ENCODE measurements around the gene EOLA1. TPM values are rescaled to one million over a fixed set of nuclear protein-coding genes. Genes with fewer than 3 reads are reported as not detected.
A peak's percentile ranks its signal among the peaks of the same experiment; 100 is the strongest.
"Not testable (repeated sequence)": the region's sequence is repeated elsewhere in the genome, so short reads cannot be mapped to it uniquely, and the experiment has no call there.

Gene EOLA1
- total RNA-seq, 2 donors from 2014 or later, result 11.9 to 18.0 TPM

DNA sequence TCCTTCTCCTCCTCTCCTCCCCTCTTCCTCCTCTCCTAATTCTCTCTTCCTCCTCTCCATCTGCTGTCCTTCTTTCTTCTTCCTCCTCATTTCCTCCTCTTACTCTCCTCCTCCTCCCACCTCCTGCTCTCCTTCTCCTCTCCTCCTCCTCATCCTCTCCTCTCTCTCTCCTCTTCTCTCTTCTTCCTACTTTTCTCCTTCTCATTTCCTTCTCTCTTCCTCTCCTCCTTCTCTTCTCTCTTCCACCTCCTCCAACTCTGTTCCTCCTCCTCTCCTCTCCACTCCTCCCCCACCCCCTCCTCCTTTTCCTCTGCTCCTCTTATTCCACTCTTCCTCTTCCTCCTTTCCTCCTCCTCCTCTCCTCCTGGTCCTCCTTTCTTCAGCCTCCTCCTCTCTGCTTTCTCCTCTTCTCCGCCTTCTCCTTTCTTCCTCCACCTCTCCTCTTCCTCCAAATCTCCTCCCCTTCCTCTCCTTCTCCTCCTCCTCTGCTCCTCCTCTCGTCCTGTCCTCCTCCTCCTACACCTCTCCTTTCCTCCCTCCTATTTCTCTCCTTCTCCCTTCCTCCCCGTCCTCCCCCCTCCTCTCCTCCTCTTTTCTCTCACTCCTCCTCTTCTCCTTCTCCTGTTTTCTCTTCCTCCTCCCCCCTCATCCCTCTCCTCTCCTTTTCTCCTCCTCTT, 5.7 kb upstream of the EOLA1 start:
- not testable (repeated sequence) for H3K4me1 Mint-ChIP-seq; H3K36me3 Mint-ChIP-seq (ENCODE audit: low read depth); H3K4me3 Mint-ChIP-seq; H3K27me3 ChIP-seq (ENCODE audit: control insufficient read depth, insufficient read depth, low read length, poor library complexity, severe bottlenecking); H3K4me3 ChIP-seq (ENCODE audit: low read length); H3K36me3 ChIP-seq (ENCODE audit: control insufficient read depth, insufficient read depth, low read length); H3K9ac ChIP-seq (ENCODE audit: extremely low read depth, low read length, poor library complexity, severe bottlenecking); H3K27ac ChIP-seq (ENCODE audit: low read depth, low read length); H3K4me1 ChIP-seq (ENCODE audit: control insufficient read depth, insufficient read depth, low read length); H3K9me3 ChIP-seq (ENCODE audit: control insufficient read depth, low read length); H3K27me3 Mint-ChIP-seq (ENCODE audit: insufficient read depth); H3K27ac Mint-ChIP-seq; DNase-seq
- H3K9me3 Mint-ChIP-seq, result peaks cover 35% of the 10 kb centered on the region
- 80 to 83% methylated on average over 2 to 3 of the region's 3 CpGs for WGBS, 2 experiments (ENCODE audit: insufficient coverage in 1 of 2, insufficient read length in 1 of 2)

DNA sequence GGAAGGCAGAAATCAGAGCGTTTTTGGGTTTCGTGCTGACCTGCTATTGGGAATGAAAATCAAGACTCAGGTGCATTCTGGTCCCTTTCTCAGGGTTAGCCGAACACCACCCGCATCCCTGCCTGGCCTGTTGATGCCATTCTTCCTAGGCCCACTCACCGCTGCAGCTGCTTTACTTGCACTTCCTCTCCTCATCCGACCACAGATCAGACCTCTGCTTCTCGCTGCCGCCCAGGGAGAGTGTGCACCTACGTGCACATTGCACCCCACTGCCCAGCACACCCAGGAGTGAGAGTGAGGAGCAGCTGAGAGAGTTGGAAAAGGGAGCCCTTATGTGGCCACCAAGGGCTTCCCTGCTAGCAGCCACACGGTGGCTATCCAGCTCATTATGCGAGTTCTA, 3.3 kb upstream of the EOLA1 start:
- H3K9me3 ChIP-seq (ENCODE audit: control insufficient read depth, low read length); H3K36me3 ChIP-seq (ENCODE audit: control insufficient read depth, insufficient read depth, low read length); H3K9ac ChIP-seq (ENCODE audit: extremely low read depth, low read length, poor library complexity, severe bottlenecking); H3K27me3 Mint-ChIP-seq (ENCODE audit: insufficient read depth); H3K4me1 ChIP-seq (ENCODE audit: control insufficient read depth, insufficient read depth, low read length); H3K4me3 ChIP-seq (ENCODE audit: low read length); H3K4me1 Mint-ChIP-seq; DNase-seq; H3K27me3 ChIP-seq (ENCODE audit: control insufficient read depth, insufficient read depth, low read length, poor library complexity, severe bottlenecking); H3K27ac Mint-ChIP-seq; H3K4me3 Mint-ChIP-seq; H3K36me3 Mint-ChIP-seq (ENCODE audit: low read depth); H3K27ac ChIP-seq (ENCODE audit: low read depth, low read length): not testable (repeated sequence)
- 100% methylated on average over 2 of the region's 11 CpGs; no CpG with 5 or more reads in 1 of the 2 experiments for WGBS, 2 experiments (ENCODE audit: insufficient coverage in 1 of 2, insufficient read length in 1 of 2)
- H3K9me3 Mint-ChIP-seq, result peaks cover 30% of the 10 kb centered on the region

DNA sequence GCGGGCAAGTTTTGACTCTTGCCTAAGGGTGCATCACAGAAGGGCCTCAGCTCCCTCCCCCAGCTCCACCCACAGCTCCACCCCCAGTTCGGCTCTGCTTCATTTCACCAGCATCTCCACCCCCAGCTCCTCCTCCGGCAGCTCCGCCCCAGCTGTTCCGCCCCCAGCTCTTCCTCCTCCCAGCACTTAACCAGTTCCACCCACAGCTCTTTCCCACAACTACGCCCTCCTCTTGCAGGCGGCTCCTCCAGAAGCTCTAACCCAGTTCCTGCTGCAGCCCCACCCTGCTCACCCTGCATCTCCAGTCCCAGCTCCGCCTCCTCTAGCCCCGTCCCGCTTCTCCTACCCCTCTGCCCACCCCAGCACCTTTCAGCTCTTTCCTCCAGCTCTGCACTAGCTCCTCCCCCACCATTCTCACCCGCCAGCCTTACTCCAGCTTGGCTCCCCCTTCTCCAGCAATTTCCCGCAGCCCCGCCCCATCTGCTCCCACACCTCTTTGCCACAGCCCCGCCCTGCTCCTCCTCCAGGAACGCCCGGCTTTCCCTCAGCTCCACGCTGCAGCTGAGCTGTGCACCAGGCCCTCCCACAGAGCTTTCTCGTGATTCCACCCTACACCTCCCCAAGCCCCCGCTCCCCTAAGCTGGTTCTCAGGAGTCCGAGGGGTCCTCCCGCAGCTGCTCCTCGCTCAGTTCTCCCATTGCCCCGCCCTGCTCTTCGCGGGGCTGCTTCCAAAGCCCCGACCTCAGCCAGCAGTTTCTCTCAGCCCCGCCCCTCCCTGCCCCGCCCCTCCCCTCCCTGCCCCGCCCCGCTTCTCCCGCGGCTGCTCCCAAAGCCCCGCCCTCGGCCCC, 1.3 kb upstream of the EOLA1 start:
- Mint-ChIP-seq H3K27ac (peak overlapping the region; percentile 92), H3K36me3 (ENCODE audit: low read depth) (no peaks in the 10 kb centered on the region), H3K27me3 (ENCODE audit: insufficient read depth) (no peaks in the 10 kb centered on the region), H3K9me3 (peaks cover 25% of the 10 kb centered on the region), H3K4me1 (peaks cover 2% of the 10 kb centered on the region), H3K4me3 (peak overlapping the region; percentile 81)
- H3K36me3 ChIP-seq (ENCODE audit: control insufficient read depth, insufficient read depth, low read length), result no peaks in the 10 kb centered on the region
- 0% methylated on average over 19 of the region's 34 CpGs; no CpG with 5 or more reads in 1 of the 2 experiments for WGBS, 2 experiments (ENCODE audit: insufficient coverage in 1 of 2, insufficient read length in 1 of 2)
- no peaks in the 10 kb centered on the region for H3K9me3 ChIP-seq (ENCODE audit: control insufficient read depth, low read length)
- no peak for TF ChIP-seq CTCF (conservative IDR thresholded peaks at IDR 0.05)
- no peaks in the 10 kb centered on the region for H3K27me3 ChIP-seq (ENCODE audit: control insufficient read depth, insufficient read depth, low read length, poor library complexity, severe bottlenecking)
- peak overlapping the region; percentile 73 for H3K4me3 ChIP-seq (ENCODE audit: low read length)
- H3K9ac ChIP-seq (ENCODE audit: extremely low read depth, low read length, poor library complexity, severe bottlenecking), result peak overlapping the region; percentile 38
- H3K27ac ChIP-seq (ENCODE audit: low read depth, low read length), result peak overlapping the region; percentile 70
- peak; percentile 94 for DNase-seq
- H3K4me1 ChIP-seq (ENCODE audit: control insufficient read depth, insufficient read depth, low read length), result no peaks in the 10 kb centered on the region

GRCh38 chrX:149540131-149540620, 636 bp upstream of the EOLA1 start:
- H3K27me3 ChIP-seq (ENCODE audit: control insufficient read depth, insufficient read depth, low read length, poor library complexity, severe bottlenecking), result no peaks in the 10 kb centered on the region
- Mint-ChIP-seq H3K4me3 (peak overlapping the region; percentile 81), H3K27me3 (ENCODE audit: insufficient read depth) (no peaks in the 10 kb centered on the region), H3K4me1 (peaks cover 2% of the 10 kb centered on the region), H3K9me3 (peaks cover 23% of the 10 kb centered on the region), H3K36me3 (ENCODE audit: low read depth) (peaks cover 2% of the 10 kb centered on the region), H3K27ac (peak overlapping the region; percentile 90)
- H3K27ac ChIP-seq (ENCODE audit: low read depth, low read length), result peak overlapping the region; percentile 85
- no peaks in the 10 kb centered on the region for H3K4me1 ChIP-seq (ENCODE audit: control insufficient read depth, insufficient read depth, low read length)
- H3K9me3 ChIP-seq (ENCODE audit: control insufficient read depth, low read length), result no peaks in the 10 kb centered on the region
- H3K9ac ChIP-seq (ENCODE audit: extremely low read depth, low read length, poor library complexity, severe bottlenecking), result peak overlapping the region; percentile 63
- peak; percentile 95 for DNase-seq
- no peaks in the 10 kb centered on the region for H3K36me3 ChIP-seq (ENCODE audit: control insufficient read depth, insufficient read depth, low read length)
- peak overlapping the region; percentile 87 for H3K4me3 ChIP-seq (ENCODE audit: low read length)
- no peak for TF ChIP-seq CTCF (conservative IDR thresholded peaks at IDR 0.05)
- WGBS, 2 experiments (ENCODE audit: insufficient coverage in 1 of 2, insufficient read length in 1 of 2), result 0% methylated on average over 12 of the region's 24 CpGs; no CpG with 5 or more reads in 1 of the 2 experiments

Measured in endodermal cell (in vitro differentiated cells).